Caco-2 (cell line): Measurements from ENCODE around the gene CDH13. TPM values are rescaled to one million over a fixed set of nuclear protein-coding genes. Genes with fewer than 3 reads are reported as not detected.

Experiments used
- BruUV-seq: library from RNA; stranded (reverse); fragments of 400-500 nt; replicated peaks from 2 replicates; lab custom pipeline; 2021; lab: Mats Ljungman, UMichigan
- CTCF ChIA-PET: fragments of 300-600 bp; sonication (Branson Sonifier 250); formaldehyde crosslinking; loops from one replicate; lab custom pipeline; 2022; ENCODE audit warnings: antibody characterized with exemption; lab: Charles Lee
- POLR2A ChIA-PET: fragments of 300-600 bp; sonication (Branson Sonifier 250); formaldehyde crosslinking; loops from one replicate; lab custom pipeline; 2022; ENCODE audit warnings: antibody characterized with exemption; lab: Charles Lee
- DNase-seq, 2 experiments: peaks; one replicate each; pipeline versions ENCODE4 v3.0.0 to v3.0.0-alpha.2; 2020 to 2022
- H3K27me3 ChIP-seq: replicated peaks from 2 replicates; pipeline ENCODE4 v1.6.0; 2011; ENCODE audit warnings: low read length; ENCODE audit not compliant: control insufficient read depth, insufficient read depth
- H3K36me3 ChIP-seq: 2 replicates; pipeline ENCODE4 v1.5.1; 2011; ENCODE audit warnings: low read length; ENCODE audit not compliant: control insufficient read depth, insufficient read depth
- H3K4me1 ChIP-seq: fragments of 250-450 bp; sonication (Bioruptor Pico); 2 replicates; pipeline ENCODE4 v1.5.1; 2020; ENCODE audit warnings: mild to moderate bottlenecking
- H3K4me3 ChIP-seq: 2 replicates; pipeline ENCODE4 v1.5.1; 2011; ENCODE audit warnings: low read depth, mild to moderate bottlenecking, control low read depth, low read length
- H3K9me3 ChIP-seq: fragments of 250-450 bp; sonication (Bioruptor Pico); 2 replicates; pipeline ENCODE4 v1.5.1; 2020; ENCODE audit warnings: mild to moderate bottlenecking, moderate library complexity
- H3K27ac Mint-ChIP-seq: one replicate; pipeline ENCODE4 v1.8.0; 2022; ENCODE audit warnings: mixed read lengths; ENCODE audit not compliant: unreplicated experiment
- H3K27me3 Mint-ChIP-seq: one replicate; pipeline ENCODE4 v1.8.0; 2022; ENCODE audit warnings: mixed read lengths; ENCODE audit not compliant: insufficient read depth, unreplicated experiment
- H3K36me3 Mint-ChIP-seq: one replicate; pipeline ENCODE4 v1.8.0; 2022; ENCODE audit warnings: mild to moderate bottlenecking, mixed read lengths; ENCODE audit not compliant: insufficient read depth, unreplicated experiment
- H3K4me1 Mint-ChIP-seq: one replicate; pipeline ENCODE4 v1.8.0; 2022; ENCODE audit warnings: low read depth, mixed read lengths; ENCODE audit not compliant: unreplicated experiment
- H3K4me3 Mint-ChIP-seq: one replicate; pipeline ENCODE4 v1.8.0; 2022; ENCODE audit warnings: mild to moderate bottlenecking, moderate library complexity, mixed read lengths; ENCODE audit not compliant: unreplicated experiment
- H3K9me3 Mint-ChIP-seq: one replicate; pipeline ENCODE4 v1.8.0; 2022; ENCODE audit warnings: mixed read lengths; ENCODE audit not compliant: unreplicated experiment
- CTCF ChIP-seq, 2 experiments: fragments of 200-600 bp in 1 of 2; IDR thresholded peaks; 1 replicate in 1 of 2; 2 replicates in 1 of 2; pipeline versions ENCODE4 v1.5.1 to v1.8.0; 2011 to 2022; ENCODE audit warnings: antibody characterized with exemption in 1 of 2, control low read depth in 1 of 2, inconsistent platforms in 1 of 2, low read depth in 1 of 2, low read length in 1 of 2, mild to moderate bottlenecking in 1 of 2, moderate library complexity in 1 of 2; ENCODE audit not compliant: insufficient read depth in 1 of 2, severe bottlenecking in 1 of 2, unreplicated experiment in 1 of 2
- intact Hi-C: fragments of 100-400 bp; cut with micrococcal nuclease; formaldehyde crosslinking; loops from one replicate; pipeline ENCODE4 v1.10.0; 2022; ENCODE audit not compliant: unreplicated experiment
- total RNA-seq: library from RNA; stranded (reverse); gene quantifications from 2 replicates; pipeline ENCODE4 v1.2.3, GENCODE V29; 2022

CDH13 gene
- total RNA-seq, 1 experiment from 2014 or later = 2.2 TPM

- H3K36me3 Mint-ChIP-seq = no peaks in the 10 kb centered on the region
- H3K4me1 Mint-ChIP-seq = no peaks in the 10 kb centered on the region
- no peak for DNase-seq
- Histone ChIP-seq H3K27me3 (no peaks in the 10 kb centered on the region), H3K4me1 (no peaks in the 10 kb centered on the region), H3K36me3 (no peaks in the 10 kb centered on the region), H3K9me3 (no peaks in the 10 kb centered on the region), H3K4me3 (no peak overlapping the region)
- ChIA-PET POLR2A (no interaction called here), CTCF (no interaction called here)
- TF ChIP-seq CTCF (IDR thresholded peaks at IDR 0.05; ENCODE audit: insufficient read depth in 1 of 2, low read depth in 1 of 2, low read length in 1 of 2, severe bottlenecking in 1 of 2, unreplicated experiment in 1 of 2) = no peak
- no peak overlapping the region for H3K4me3 Mint-ChIP-seq
- H3K27ac Mint-ChIP-seq = no peak overlapping the region
- no TSS peak for BruUV-seq
- intact Hi-C loops = no loop called here
- no peaks in the 10 kb centered on the region for H3K27me3 Mint-ChIP-seq
- no peaks in the 10 kb centered on the region for H3K9me3 Mint-ChIP-seq
Measured at GRCh38 chr16:83002351-83003334, 375.9 kb downstream of the CDH13 start.

- CTCF ChIA-PET = no interaction called here
- BruUV-seq = no TSS peak
- H3K4me1 Mint-ChIP-seq = no peaks in the 10 kb centered on the region
- no peaks in the 10 kb centered on the region for H3K27me3 ChIP-seq
- H3K4me3 Mint-ChIP-seq = no peak overlapping the region
- H3K9me3 Mint-ChIP-seq = no peaks in the 10 kb centered on the region
- H3K36me3 Mint-ChIP-seq = no peaks in the 10 kb centered on the region
- H3K27ac Mint-ChIP-seq = no peak overlapping the region
- DNase-seq = no peak
- intact Hi-C loops = no loop called here
- TF ChIP-seq CTCF (IDR thresholded peaks at IDR 0.05; ENCODE audit: insufficient read depth in 1 of 2, low read depth in 1 of 2, low read length in 1 of 2, severe bottlenecking in 1 of 2, unreplicated experiment in 1 of 2) = no peak
- H3K4me1 ChIP-seq = no peaks in the 10 kb centered on the region
- POLR2A ChIA-PET = no interaction called here
- no peak overlapping the region for H3K4me3 ChIP-seq
- H3K27me3 Mint-ChIP-seq = peaks cover 6% of the 10 kb centered on the region
- no peaks in the 10 kb centered on the region for H3K36me3 ChIP-seq
- no peaks in the 10 kb centered on the region for H3K9me3 ChIP-seq
Measured at GRCh38 chr16:83004868-83005652, 378.3 kb downstream of the CDH13 start.

GRCh38 chr16:83005653-83006160, 378.9 kb downstream of the CDH13 start:
- CTCF ChIA-PET = no interaction called here
- Mint-ChIP-seq H3K4me1 (no peaks in the 10 kb centered on the region), H3K4me3 (no peak overlapping the region), H3K36me3 (no peaks in the 10 kb centered on the region), H3K9me3 (no peaks in the 10 kb centered on the region), H3K27me3 (peaks cover 6% of the 10 kb centered on the region), H3K27ac (no peak overlapping the region)
- BruUV-seq = no TSS peak
- Histone ChIP-seq H3K27me3 (no peaks in the 10 kb centered on the region), H3K36me3 (no peaks in the 10 kb centered on the region), H3K9me3 (no peaks in the 10 kb centered on the region), H3K4me1 (no peaks in the 10 kb centered on the region), H3K4me3 (no peak overlapping the region)
- POLR2A ChIA-PET = no interaction called here
- intact Hi-C loops = no loop called here
- no peak for TF ChIP-seq CTCF (IDR thresholded peaks at IDR 0.05; ENCODE audit: insufficient read depth in 1 of 2, low read depth in 1 of 2, low read length in 1 of 2, severe bottlenecking in 1 of 2, unreplicated experiment in 1 of 2)
- no peak for DNase-seq
